PFSK-1 (cell line): ENCODE results near the gene B9D2.
A peak's percentile ranks its signal among the peaks of the same experiment; 100 is the strongest.

Experiments used
- FOXP2 ChIP-seq: optimal IDR thresholded peaks from 2 replicates; pipeline ENCODE3; 2011; ENCODE audit warnings: borderline replicate concordance, control low read depth, inconsistent platforms; ENCODE audit not compliant: insufficient read depth; ENCODE audit errors: extremely low read length, extremely low read depth
- POLR2AphosphoS5 ChIP-seq: IDR thresholded peaks from 2 replicates; pipeline ENCODE4 v1.6.1; 2012; ENCODE audit warnings: low read depth, mild to moderate bottlenecking, control low read depth, low read length, moderate library complexity
- SIN3A ChIP-seq: IDR thresholded peaks from 2 replicates; pipeline ENCODE4 v1.6.1; 2012; ENCODE audit warnings: mild to moderate bottlenecking, low read length, moderate library complexity, borderline replicate concordance; ENCODE audit not compliant: insufficient read depth
- TAF1 ChIP-seq: IDR thresholded peaks from 2 replicates; pipeline ENCODE4 v1.6.1; 2012; ENCODE audit warnings: low read length, control low read depth, borderline replicate concordance; ENCODE audit not compliant: insufficient read depth
- TF ChIP-seq, protein P1 (sequence below), 2 experiments: IDR thresholded peaks; 2 replicates each; pipeline versions ENCODE4 v1.6.1 to v1.8.0; 2011 to 2012; ENCODE audit warnings: low read depth in 2 of 2, low read length in 2 of 2, control low read depth in 1 of 2, inconsistent platforms in 1 of 2, mild to moderate bottlenecking in 1 of 2, moderate library complexity in 1 of 2; ENCODE audit not compliant: insufficient read depth in 1 of 2

B9D2 gene

DNA sequence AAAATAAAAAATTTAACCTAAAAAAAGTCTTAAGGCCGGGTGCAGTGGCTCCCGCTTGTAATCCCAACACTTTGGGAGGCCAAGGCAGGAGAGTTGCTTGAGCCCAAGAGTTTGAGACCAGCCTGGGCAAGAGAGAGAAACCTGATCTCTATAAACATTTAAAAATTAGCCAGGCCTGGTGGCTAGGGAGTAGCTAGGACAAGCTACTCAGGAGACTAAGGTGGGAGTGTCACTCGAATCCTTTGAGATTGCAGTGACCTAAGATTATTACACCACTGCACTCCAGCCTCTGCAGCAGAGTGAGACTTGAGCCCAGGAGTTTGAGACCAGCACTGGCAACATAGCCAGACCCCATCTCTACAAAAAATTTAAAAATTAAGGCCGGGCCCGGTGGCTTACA, 52.9 kb downstream of the B9D2 start:
- TF ChIP-seq POLR2AphosphoS5 (no peak), TAF1 (no peak), SIN3A (no peak), FOXP2 (no peak)
- TF ChIP-seq, protein P1, sequence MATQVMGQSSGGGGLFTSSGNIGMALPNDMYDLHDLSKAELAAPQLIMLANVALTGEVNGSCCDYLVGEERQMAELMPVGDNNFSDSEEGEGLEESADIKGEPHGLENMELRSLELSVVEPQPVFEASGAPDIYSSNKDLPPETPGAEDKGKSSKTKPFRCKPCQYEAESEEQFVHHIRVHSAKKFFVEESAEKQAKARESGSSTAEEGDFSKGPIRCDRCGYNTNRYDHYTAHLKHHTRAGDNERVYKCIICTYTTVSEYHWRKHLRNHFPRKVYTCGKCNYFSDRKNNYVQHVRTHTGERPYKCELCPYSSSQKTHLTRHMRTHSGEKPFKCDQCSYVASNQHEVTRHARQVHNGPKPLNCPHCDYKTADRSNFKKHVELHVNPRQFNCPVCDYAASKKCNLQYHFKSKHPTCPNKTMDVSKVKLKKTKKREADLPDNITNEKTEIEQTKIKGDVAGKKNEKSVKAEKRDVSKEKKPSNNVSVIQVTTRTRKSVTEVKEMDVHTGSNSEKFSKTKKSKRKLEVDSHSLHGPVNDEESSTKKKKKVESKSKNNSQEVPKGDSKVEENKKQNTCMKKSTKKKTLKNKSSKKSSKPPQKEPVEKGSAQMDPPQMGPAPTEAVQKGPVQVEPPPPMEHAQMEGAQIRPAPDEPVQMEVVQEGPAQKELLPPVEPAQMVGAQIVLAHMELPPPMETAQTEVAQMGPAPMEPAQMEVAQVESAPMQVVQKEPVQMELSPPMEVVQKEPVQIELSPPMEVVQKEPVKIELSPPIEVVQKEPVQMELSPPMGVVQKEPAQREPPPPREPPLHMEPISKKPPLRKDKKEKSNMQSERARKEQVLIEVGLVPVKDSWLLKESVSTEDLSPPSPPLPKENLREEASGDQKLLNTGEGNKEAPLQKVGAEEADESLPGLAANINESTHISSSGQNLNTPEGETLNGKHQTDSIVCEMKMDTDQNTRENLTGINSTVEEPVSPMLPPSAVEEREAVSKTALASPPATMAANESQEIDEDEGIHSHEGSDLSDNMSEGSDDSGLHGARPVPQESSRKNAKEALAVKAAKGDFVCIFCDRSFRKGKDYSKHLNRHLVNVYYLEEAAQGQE (IDR thresholded peaks at IDR 0.05; ENCODE audit: insufficient read depth in 1 of 2, low read depth in 2 of 2, low read length in 2 of 2): no peak

DNA sequence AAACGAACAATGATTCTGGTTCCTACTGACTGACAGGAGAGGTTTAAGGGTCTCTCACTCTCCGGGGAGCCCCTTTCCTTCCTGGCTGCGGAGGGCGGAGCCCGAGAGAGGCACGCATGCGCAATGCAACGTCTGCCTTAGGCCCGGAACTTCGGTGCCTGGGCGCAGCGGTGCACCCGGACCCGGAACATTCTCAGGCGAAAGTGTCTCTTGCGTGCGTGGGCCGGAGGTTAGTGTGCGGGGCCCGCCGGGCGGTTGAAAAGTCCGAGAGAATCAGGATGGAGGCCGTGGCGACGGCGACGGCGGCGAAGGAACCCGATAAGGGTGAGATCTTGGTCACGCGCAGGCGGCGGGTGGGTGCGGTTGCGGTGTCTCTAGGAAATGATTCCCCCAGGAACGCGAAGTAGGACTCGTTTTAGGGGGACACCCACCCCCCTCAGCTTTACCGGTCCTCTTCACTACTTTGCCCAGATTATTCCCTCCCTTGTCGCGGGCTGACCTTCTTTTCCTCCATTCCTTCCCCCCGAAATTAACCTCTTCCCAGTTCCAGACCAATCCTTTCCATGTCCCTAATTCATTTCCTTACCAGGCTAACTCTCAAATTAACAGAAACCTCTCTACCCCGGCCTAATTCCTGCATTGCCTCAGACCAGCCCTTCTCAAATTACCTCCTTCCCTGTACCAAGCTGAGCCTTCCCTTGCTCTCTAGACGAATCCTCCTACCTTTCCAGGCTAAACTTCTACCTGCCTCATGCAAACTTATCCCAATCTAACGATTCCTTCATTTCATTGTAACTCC, 53.7 kb downstream of the B9D2 start, which contains the start of gene CCDC97:
TSS of gene CCDC97 (plus strand) at position 140 of the 799 bp plus-strand sequence. CDS start at position 279, 139 bp downstream.
- TF ChIP-seq, protein P1 (IDR thresholded peaks at IDR 0.05; ENCODE audit: insufficient read depth in 1 of 2, low read depth in 2 of 2, low read length in 2 of 2): peak in 1 of 2 experiments; percentile 16; a peak in 1 of 4 replicates
- TF ChIP-seq FOXP2 (peak; percentile 65), POLR2AphosphoS5 (peak; percentile 96; the same call in 1 of the 2 replicates), SIN3A (peak; percentile 88; the same call in 1 of the 2 replicates), TAF1 (peak; percentile 91; the same call in 1 of the 2 replicates)

DNA sequence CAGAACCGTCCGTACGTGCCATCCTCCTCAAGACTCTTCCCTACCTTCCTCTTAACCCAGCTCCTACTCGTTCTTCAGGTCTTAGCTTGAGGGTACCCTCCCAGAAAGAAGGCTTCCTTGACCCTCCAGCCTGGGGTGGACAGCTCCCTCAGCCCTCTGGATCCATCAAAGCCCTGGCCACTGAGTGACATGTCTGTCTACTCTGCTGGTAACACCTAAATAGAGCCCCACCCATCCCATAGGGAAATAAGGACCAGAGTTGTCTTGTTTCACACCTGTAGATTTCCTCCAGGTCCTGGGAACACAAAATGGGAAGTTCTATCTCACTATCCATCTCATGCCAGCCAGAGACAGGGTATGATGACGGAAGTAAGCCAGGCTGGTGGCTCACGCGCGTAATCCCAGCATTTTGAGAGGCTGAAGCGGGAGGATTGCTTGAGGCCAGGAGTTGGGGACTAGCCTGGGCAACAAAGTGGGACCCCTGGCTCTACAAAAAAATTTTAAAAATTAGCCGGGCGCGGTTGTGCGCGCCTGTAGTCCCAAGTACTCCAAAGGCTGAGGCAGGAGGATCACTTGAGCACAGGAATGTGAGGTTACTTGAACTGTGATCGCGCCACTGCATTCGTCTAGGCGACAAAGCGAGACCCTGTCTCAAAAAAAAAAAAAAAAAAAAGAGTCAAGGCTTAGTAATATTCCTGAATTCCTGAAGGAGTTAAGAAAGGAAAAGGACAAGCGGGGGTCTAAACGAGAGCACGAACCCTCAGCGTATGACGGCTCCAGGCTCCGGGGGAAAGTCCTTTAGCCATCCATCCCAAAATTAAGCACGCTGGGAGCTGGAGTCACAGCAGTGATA, 54.5 kb downstream of the B9D2 start:
- TF ChIP-seq, protein P1 (IDR thresholded peaks at IDR 0.05; ENCODE audit: insufficient read depth in 1 of 2, low read depth in 2 of 2, low read length in 2 of 2): peak; percentile 4 to 60; a peak in 2 of 4 replicates
- TF ChIP-seq TAF1 (peak; percentile 32; the same call in 1 of the 2 replicates), SIN3A (no peak)

DNA sequence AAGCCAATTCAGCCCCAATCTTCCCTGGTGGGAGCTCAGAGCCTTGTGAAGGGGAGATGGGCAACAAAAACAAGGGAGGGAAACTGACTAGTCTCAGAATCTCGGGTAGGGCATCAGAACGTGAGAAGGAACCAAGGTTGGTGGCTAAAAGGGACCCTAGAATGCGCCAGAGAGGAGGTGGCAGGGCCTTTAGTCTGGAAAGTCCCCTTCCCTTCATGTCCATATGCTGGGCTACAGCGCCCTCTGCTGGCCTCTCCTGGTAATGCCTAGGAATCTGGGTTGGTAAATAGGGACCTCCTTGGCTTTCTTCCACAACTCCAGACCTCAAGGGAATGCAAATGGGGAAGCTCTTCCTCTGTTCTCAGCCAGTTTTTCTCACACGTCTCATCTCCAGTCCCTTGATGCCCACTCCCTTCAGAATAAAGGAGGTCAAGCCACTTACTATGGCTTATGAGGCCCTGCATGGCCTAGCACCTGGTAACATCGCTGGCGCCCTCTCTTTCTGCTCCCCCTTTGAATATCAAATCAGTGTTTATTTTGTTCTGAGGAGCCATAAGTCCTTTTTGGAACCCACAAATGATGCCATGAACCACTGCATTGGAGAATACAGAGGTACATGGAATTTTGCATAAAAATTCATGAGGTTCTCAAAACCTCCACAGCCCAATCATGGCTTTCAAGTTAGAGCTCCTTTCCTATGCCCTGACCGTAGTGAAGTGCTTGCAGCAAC, 55.3 kb downstream of the B9D2 start:
- TF ChIP-seq, protein P1 (IDR thresholded peaks at IDR 0.05; ENCODE audit: insufficient read depth in 1 of 2, low read depth in 2 of 2, low read length in 2 of 2): 0 out of 4 replicates have a peak, but pooled peaks of 1 of the 2 experiments have one; percentile 3
- TF ChIP-seq SIN3A (0 out of 2 replicates have a peak, but pooled peaks have one; percentile 68), FOXP2 (no peak), POLR2AphosphoS5 (peak; percentile 74), TAF1 (no peak)
